HG02852 (cell line): ENCODE data around the gene ABHD15.
A peak's percentile ranks its signal among the peaks of the same experiment; 100 is the strongest.

Source experiments
- ATAC-seq: cut with Tn5 transposase; IDR thresholded peaks from one replicate; pipeline ENCODE4 v1.9.1; 2021; ENCODE audit warnings: mild to moderate bottlenecking, moderate library complexity; ENCODE audit not compliant: unreplicated experiment

Gene ABHD15

GRCh38 chr17:29583324-29584248, 16.7 kb upstream of the ABHD15 start:
- no peak for ATAC-seq

- no peak for ATAC-seq
Measured at GRCh38 chr17:29582772-29583171, 15.9 kb upstream of the ABHD15 start.

GRCh38 chr17:29582254-29582765, 15.5 kb upstream of the ABHD15 start:
- ATAC-seq, result no peak

GRCh38 chr17:29581583-29582253, 14.9 kb upstream of the ABHD15 start:
- ATAC-seq, result no peak

- peak; percentile 82 for ATAC-seq
Measured at GRCh38 chr17:29579866-29580771, 13.3 kb upstream of the ABHD15 start.

- ATAC-seq, result no peak
Measured at GRCh38 chr17:29578626-29579485, 12.0 kb upstream of the ABHD15 start.

- no peak for ATAC-seq
Measured at GRCh38 chr17:29577385-29578211, 10.8 kb upstream of the ABHD15 start.

GRCh38 chr17:29577001-29577370, 10.1 kb upstream of the ABHD15 start:
- no peak for ATAC-seq

- ATAC-seq, result no peak
Measured at GRCh38 chr17:29576214-29577000, 9.6 kb upstream of the ABHD15 start.

GRCh38 chr17:29575511-29576213, 8.8 kb upstream of the ABHD15 start:
- no peak for ATAC-seq

GRCh38 chr17:29574732-29575510, 8.1 kb upstream of the ABHD15 start:
- no peak for ATAC-seq

GRCh38 chr17:29573871-29574731, 7.3 kb upstream of the ABHD15 start:
- ATAC-seq, result no peak

GRCh38 chr17:29573558-29573869, 6.7 kb upstream of the ABHD15 start:
- ATAC-seq, result no peak

GRCh38 chr17:29572691-29573557, 6.1 kb upstream of the ABHD15 start:
- ATAC-seq, result no peak
